SU-DHL-6 (cell line): ENCODE measurements around the gene CLDN18.

Source experiments
- CTCF ChIP-seq: fragments of 200-600 bp; sonication (generic); IDR thresholded peaks from one replicate; pipeline ENCODE4 v1.5.1; 2017; ENCODE audit warnings: antibody characterized with exemption, mild to moderate bottlenecking, low read length, moderate library complexity; ENCODE audit not compliant: insufficient read depth, poor library complexity, severe bottlenecking
- EZH2phosphoT487 ChIP-seq: fragments of 200-600 bp; sonication (generic), shearing (Covaris generic); conservative IDR thresholded peaks from 2 replicates; pipeline ENCODE4 v1.6.1; 2018; ENCODE audit warnings: mild to moderate bottlenecking, antibody characterized with exemption, low read length, moderate library complexity, mixed read lengths

- TF ChIP-seq CTCF: no peak
- TF ChIP-seq EZH2phosphoT487: no peak
These were observed 52.1 kb downstream of the CLDN18 start for GRCh38 chr3:138062037-138062436.
